Vagina (tissue), 2 donors: Measurements from ENCODE around the gene RNF5.

Experiments
- POLR2A ChIP-seq, 2 donors: fragments of 450-650 bp; IDR thresholded peaks; one replicate each; pipeline ENCODE4 v1.6.1; 2017; ENCODE audit warnings: antibody characterized with exemption in 2 of 2, mild to moderate bottlenecking in 2 of 2, moderate library complexity in 2 of 2
- POLR2AphosphoS5 ChIP-seq, 2 donors: sonication (generic); formaldehyde crosslinking; IDR thresholded peaks; one replicate each; pipeline ENCODE4 v1.9.0; 2017; ENCODE audit warnings: antibody characterized with exemption in 2 of 2, mild to moderate bottlenecking in 2 of 2, low read depth in 1 of 2; ENCODE audit not compliant: insufficient read depth in 1 of 2
- TF ChIP-seq, protein P1 (sequence below), 3 experiments: fragments of 450-650 bp in 2 of 3; fragments of 200-600 bp in 1 of 3; sonication (generic) in 1 of 3; IDR thresholded peaks; one replicate each; pipeline ENCODE4 v1.5.1; 2017 to 2019; ENCODE audit warnings: antibody characterized with exemption in 3 of 3, mild to moderate bottlenecking in 2 of 3, moderate library complexity in 2 of 3

DNA sequence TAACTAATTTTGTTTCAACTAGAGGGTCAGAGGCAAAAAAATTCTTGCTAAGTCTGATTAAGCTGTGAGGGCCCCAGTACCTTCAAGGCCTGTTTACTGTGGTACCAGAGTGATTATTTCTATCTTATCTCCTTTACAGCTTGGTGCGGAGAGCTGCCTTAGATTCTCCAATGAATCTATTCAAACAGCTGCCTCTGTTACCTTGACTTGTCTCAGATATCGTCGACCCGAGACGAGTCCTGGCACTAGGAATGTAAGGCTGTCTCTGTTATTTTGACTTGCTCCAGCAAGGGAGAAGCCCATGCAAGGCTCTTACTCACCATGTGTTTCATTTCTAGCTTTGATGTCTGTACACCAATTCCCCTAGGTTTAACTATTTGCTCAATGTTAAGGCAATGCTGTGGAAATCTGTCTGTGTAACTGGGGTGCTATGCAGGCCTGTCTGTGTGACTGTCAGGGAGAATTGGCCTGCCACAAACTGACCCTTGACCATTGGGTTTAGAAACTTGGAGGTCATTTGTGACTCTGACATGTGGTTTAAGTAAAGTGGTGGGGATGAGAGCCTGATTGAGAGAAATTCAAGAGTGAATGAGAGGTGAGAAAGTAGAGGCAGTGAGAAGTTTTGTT, 37.7 kb upstream of the RNF5 start:
- TF ChIP-seq, protein P1, sequence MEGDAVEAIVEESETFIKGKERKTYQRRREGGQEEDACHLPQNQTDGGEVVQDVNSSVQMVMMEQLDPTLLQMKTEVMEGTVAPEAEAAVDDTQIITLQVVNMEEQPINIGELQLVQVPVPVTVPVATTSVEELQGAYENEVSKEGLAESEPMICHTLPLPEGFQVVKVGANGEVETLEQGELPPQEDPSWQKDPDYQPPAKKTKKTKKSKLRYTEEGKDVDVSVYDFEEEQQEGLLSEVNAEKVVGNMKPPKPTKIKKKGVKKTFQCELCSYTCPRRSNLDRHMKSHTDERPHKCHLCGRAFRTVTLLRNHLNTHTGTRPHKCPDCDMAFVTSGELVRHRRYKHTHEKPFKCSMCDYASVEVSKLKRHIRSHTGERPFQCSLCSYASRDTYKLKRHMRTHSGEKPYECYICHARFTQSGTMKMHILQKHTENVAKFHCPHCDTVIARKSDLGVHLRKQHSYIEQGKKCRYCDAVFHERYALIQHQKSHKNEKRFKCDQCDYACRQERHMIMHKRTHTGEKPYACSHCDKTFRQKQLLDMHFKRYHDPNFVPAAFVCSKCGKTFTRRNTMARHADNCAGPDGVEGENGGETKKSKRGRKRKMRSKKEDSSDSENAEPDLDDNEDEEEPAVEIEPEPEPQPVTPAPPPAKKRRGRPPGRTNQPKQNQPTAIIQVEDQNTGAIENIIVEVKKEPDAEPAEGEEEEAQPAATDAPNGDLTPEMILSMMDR (IDR thresholded peaks at IDR 0.05), result no peak
- TF ChIP-seq POLR2AphosphoS5 (IDR thresholded peaks at IDR 0.05; ENCODE audit: insufficient read depth in 1 of 2, low read depth in 1 of 2), result no peak
- TF ChIP-seq POLR2A (IDR thresholded peaks at IDR 0.05), result no peak
